Gastroesophageal sphincter (tissue), 4 donors: ENCODE data around the gene MAIP1. TPM values are rescaled to one million over a fixed set of nuclear protein-coding genes. Genes with fewer than 3 reads are reported as not detected.

Experiments used
- ATAC-seq: fragments of 150-250 bp; one replicate; pipeline ENCODE4 v1.9.1; 2016; ENCODE audit warnings: mild to moderate bottlenecking, moderate library complexity
- H3K27ac ChIP-seq, 4 donors: fragments of 200-600 bp; sonication (generic) in 3 of 4; 1 replicate in 3 of 4; 2 replicates in 1 of 4; pipeline ENCODE4 v1.5.1; 2016 to 2019
- H3K27me3 ChIP-seq: fragments of 200-600 bp; sonication (generic); one replicate; pipeline ENCODE4 v1.5.1; 2019
- H3K36me3 ChIP-seq, 2 donors: fragments of 200-600 bp; sonication (generic); one replicate each; pipeline ENCODE4 v1.5.1; 2019; ENCODE audit warnings: control low read depth in 1 of 2
- H3K4me1 ChIP-seq, 3 donors: fragments of 200-600 bp; sonication (generic); 1 replicate in 2 of 3; 2 replicates in 1 of 3; pipeline ENCODE4 v1.5.1; 2016 to 2019; ENCODE audit warnings: control low read depth in 2 of 3
- H3K4me3 ChIP-seq, 2 donors: fragments of 200-600 bp; sonication (generic); one replicate each; pipeline ENCODE4 v1.5.1; 2019; ENCODE audit warnings: mild to moderate bottlenecking in 1 of 2, moderate library complexity in 1 of 2
- H3K9me3 ChIP-seq, 3 donors: fragments of 200-600 bp; sonication (generic); one replicate each; pipeline ENCODE4 v1.5.1; 2017 to 2019; ENCODE audit warnings: control low read depth in 2 of 3
- CTCF ChIP-seq, 4 experiments: fragments of 200-600 bp in 2 of 4; fragments of 450-650 bp in 2 of 4; sonication (generic) in 1 of 4; IDR thresholded peaks; one replicate each; pipeline ENCODE4 v1.5.1; 2017 to 2019; ENCODE audit warnings: antibody characterized with exemption in 4 of 4, mild to moderate bottlenecking in 2 of 4, moderate library complexity in 2 of 4
- EP300 ChIP-seq: sonication (generic); formaldehyde crosslinking; IDR thresholded peaks from one replicate; pipeline ENCODE4 v1.6.1; 2017; ENCODE audit warnings: antibody characterized with exemption, mild to moderate bottlenecking
- POLR2A ChIP-seq, 2 donors: fragments of 450-650 bp; IDR thresholded peaks; one replicate each; pipeline ENCODE4 v1.6.1; 2017; ENCODE audit warnings: antibody characterized with exemption in 2 of 2, mild to moderate bottlenecking in 2 of 2, moderate library complexity in 1 of 2
- POLR2AphosphoS5 ChIP-seq: sonication (generic); formaldehyde crosslinking; IDR thresholded peaks from one replicate; pipeline ENCODE4 v1.6.1; 2017; ENCODE audit warnings: antibody characterized with exemption
- WGBS, 2 donors: methylation state at CpG; one replicate each; pipeline ENCODE4 v1.1.5; 2018; ENCODE audit warnings: low coverage in 1 of 2; 5-methylcytosine and 5-hydroxymethylcytosine counted together
- total RNA-seq, 4 donors: library from RNA; depleted of rRNA; stranded (reverse); fragments of >200 nt; gene quantifications; one replicate each; pipeline ENCODE4 v1.1.0, GENCODE V29; 2016

The MAIP1 gene
- total RNA-seq, 4 donors from 2014 or later: 15.5 to 19.4 (median 18.0) TPM

GRCh38 chr2:199968126-199968525 lies 12.7 kb downstream of the MAIP1 start:
- Histone ChIP-seq H3K9me3 (no peaks in the 10 kb centered on the region), H3K4me1 (no peaks in the 10 kb centered on the region), H3K27ac (no peak overlapping the region), H3K4me3 (no peak overlapping the region), H3K36me3 (peaks cover 0 to 63% of the 10 kb centered on the region in 2 donors), H3K27me3 (no peaks in the 10 kb centered on the region)
- no peak for ATAC-seq
- no peak for TF ChIP-seq POLR2AphosphoS5
- TF ChIP-seq CTCF (IDR thresholded peaks at IDR 0.05): no peak
- TF ChIP-seq EP300: no peak
- TF ChIP-seq POLR2A (IDR thresholded peaks at IDR 0.05): no peak
- 82 to 93% methylated on average over 1 of the region's 1 CpG for WGBS, 2 donors

GRCh38 chr2:199972088-199972626 lies 16.8 kb downstream of the MAIP1 start:
- TF ChIP-seq POLR2AphosphoS5 (no peak), CTCF (IDR thresholded peaks at IDR 0.05) (no peak), EP300 (no peak), POLR2A (IDR thresholded peaks at IDR 0.05) (no peak)
- no peaks in the 10 kb centered on the region for H3K27me3 ChIP-seq
- H3K9me3 ChIP-seq: no peaks in the 10 kb centered on the region
- WGBS, 2 donors: 80 to 86% methylated on average over 6 of the region's 6 CpGs
- H3K36me3 ChIP-seq: peaks cover 0 to 26% of the 10 kb centered on the region in 2 donors
- H3K4me1 ChIP-seq: no peaks in the 10 kb centered on the region
- no peak overlapping the region for H3K4me3 ChIP-seq
- H3K27ac ChIP-seq: no peak overlapping the region
- no peak for ATAC-seq

GRCh38 chr2:199973703-199974102 lies 18.3 kb downstream of the MAIP1 start:
- no peaks in the 10 kb centered on the region for H3K27me3 ChIP-seq
- no peaks in the 10 kb centered on the region for H3K4me1 ChIP-seq
- H3K4me3 ChIP-seq: no peak overlapping the region
- TF ChIP-seq POLR2A (IDR thresholded peaks at IDR 0.05): no peak
- TF ChIP-seq CTCF (IDR thresholded peaks at IDR 0.05): peak in 3 of 4 experiments; percentile 38 to 44 (median 43)
- no peaks in the 10 kb centered on the region for H3K9me3 ChIP-seq
- WGBS, 2 donors: 17% methylated on average over 2 of the region's 2 CpGs
- H3K27ac ChIP-seq: no peak overlapping the region
- ATAC-seq: no peak
- H3K36me3 ChIP-seq: peaks cover 0 to 13% of the 10 kb centered on the region in 2 donors

- 86 to 90% methylated on average over 3 of the region's 3 CpGs for WGBS, 2 donors
- Histone ChIP-seq H3K4me3 (no peak overlapping the region), H3K4me1 (peaks cover 0 to 7% (median 0%) of the 10 kb centered on the region in 3 donors), H3K27me3 (no peaks in the 10 kb centered on the region), H3K9me3 (no peaks in the 10 kb centered on the region), H3K27ac (no peak overlapping the region), H3K36me3 (peaks cover 0 to 3% of the 10 kb centered on the region in 2 donors)
- no peak for TF ChIP-seq POLR2A (IDR thresholded peaks at IDR 0.05)
- TF ChIP-seq POLR2AphosphoS5: no peak
- no peak for TF ChIP-seq EP300
- no peak for ATAC-seq
Observed at GRCh38 chr2:199975273-199975895, 20.0 kb downstream of the MAIP1 start.

- no peak for ATAC-seq
- H3K27me3 ChIP-seq: no peaks in the 10 kb centered on the region
- no peak overlapping the region for H3K4me3 ChIP-seq
- TF ChIP-seq CTCF (IDR thresholded peaks at IDR 0.05) (no peak), POLR2AphosphoS5 (no peak), EP300 (no peak), POLR2A (IDR thresholded peaks at IDR 0.05) (no peak)
- peaks cover 0 to 7% (median 0%) of the 10 kb centered on the region in 3 donors for H3K4me1 ChIP-seq
- no peaks in the 10 kb centered on the region for H3K9me3 ChIP-seq
- no peak overlapping the region for H3K27ac ChIP-seq
- peaks cover 0 to 3% of the 10 kb centered on the region in 2 donors for H3K36me3 ChIP-seq
Observed at GRCh38 chr2:199977984-199978415, 22.6 kb downstream of the MAIP1 start.
